K562 (cell line): Measurements from ENCODE around the gene SLC35F2. TPM values are rescaled to one million over a fixed set of nuclear protein-coding genes. Genes with fewer than 3 reads are reported as not detected.
"Not testable (repeated sequence)": the region's sequence is repeated elsewhere in the genome, so short reads cannot be mapped to it uniquely, and the experiment has no call there.

Source experiments
- ATAC-seq: fragments of 200-7000 bp; cut with Tn5 transposase; 3 replicates; pipeline ENCODE4 v1.9.1; 2020; ENCODE audit warnings: moderate library complexity
- BruUV-seq: library from RNA; stranded (reverse); fragments of 400-500 nt; replicated peaks from 2 replicates; lab custom pipeline; 2021; lab: Mats Ljungman, UMichigan
- CTCF ChIA-PET: fragments of 300-600 bp; formaldehyde crosslinking; extraction: SDS; loops from one replicate; lab custom pipeline; 2021; ENCODE audit warnings: low intra/inter-chr PET ratio; lab: Yijun Ruan, JAX
- POLR2A ChIA-PET: fragments of 300-600, 350-650 bp; sonication (Branson Sonifier 250); formaldehyde crosslinking; extraction: SDS; loops from one replicate; lab custom pipeline; 2021; ENCODE audit warnings: antibody characterized with exemption, inconsistent platforms; lab: Yijun Ruan, JAX
- DNase-seq, 4 experiments: peaks; one replicate each; pipeline versions ENCODE4 v3.0.0 to v3.0.0-alpha.2; 2011 to 2018; ENCODE audit warnings: low spot score in 3 of 4, mixed read lengths in 3 of 4; ENCODE audit errors: extremely low read depth in 1 of 4
- FAIRE-seq: peaks from 2 replicates; lab custom pipeline; 2011; peaks lifted over from hg19 to GRCh38; lab: Jason Lieb, UNC
- H2AFZ ChIP-seq: 2 replicates; pipeline ENCODE4 v1.6.0; 2011; ENCODE audit warnings: low read depth, low read length, control low read depth, inconsistent platforms
- H3K27ac ChIP-seq: fragments of 200-600 bp; 3 replicates; pipeline ENCODE4 v1.8.0; 2011; ENCODE audit warnings: low read depth, mild to moderate bottlenecking, control low read depth, inconsistent platforms, low read length, moderate library complexity, mixed read lengths; ENCODE audit errors: extremely low read depth
- H3K27me3 ChIP-seq, 2 experiments: fragments of 300-600 bp in 1 of 2; 2 replicates in 1 of 2; 3 replicates in 1 of 2; pipeline versions ENCODE4 v1.6.0 to v1.8.0; 2011; ENCODE audit warnings: inconsistent platforms in 2 of 2, low read length in 2 of 2, mild to moderate bottlenecking in 1 of 2, mixed read lengths in 1 of 2, moderate library complexity in 1 of 2; ENCODE audit not compliant: control insufficient read depth in 2 of 2, insufficient read depth in 2 of 2
- H3K36me3 ChIP-seq: fragments of 300-600 bp; 3 replicates; pipeline ENCODE4 v1.8.0; 2011; ENCODE audit warnings: mild to moderate bottlenecking, low read length, inconsistent platforms; ENCODE audit not compliant: control insufficient read depth, insufficient read depth
- H3K4me1 ChIP-seq, 2 experiments: fragments of 200-600 bp in 1 of 2; replicated peaks in 1 of 2; 2 replicates in 1 of 2; 3 replicates in 1 of 2; pipeline versions ENCODE4 v1.5.1 to v1.8.0; 2011; ENCODE audit warnings: inconsistent platforms in 2 of 2, low read length in 2 of 2, mild to moderate bottlenecking in 1 of 2, mixed read lengths in 1 of 2, moderate library complexity in 1 of 2; ENCODE audit not compliant: control insufficient read depth in 2 of 2, insufficient read depth in 2 of 2
- H3K4me2 ChIP-seq: 2 replicates; pipeline ENCODE4 v1.6.1; 2011; ENCODE audit warnings: low read length, control low read depth, inconsistent platforms, mixed read lengths; ENCODE audit not compliant: insufficient read depth
- H3K4me3 ChIP-seq: fragments of 200-600 bp; sonication (generic), shearing (Covaris generic); 2 replicates; pipeline ENCODE4 v1.5.1; 2016; ENCODE audit warnings: control low read depth, inconsistent platforms
- H3K79me2 ChIP-seq: fragments of 200-600 bp; 3 replicates; pipeline ENCODE4 v1.8.0; 2011; ENCODE audit warnings: low read length, inconsistent platforms; ENCODE audit not compliant: control insufficient read depth, insufficient read depth
- H3K9ac ChIP-seq, 2 experiments: 2 replicates each; pipeline versions ENCODE4 v1.6.0 to v1.6.1; 2011; ENCODE audit warnings: low read depth in 2 of 2, low read length in 2 of 2, control low read depth in 1 of 2, inconsistent platforms in 1 of 2, mild to moderate bottlenecking in 1 of 2, mixed read lengths in 1 of 2; ENCODE audit not compliant: insufficient read depth in 1 of 2
- H3K9me1 ChIP-seq: one replicate; pipeline ENCODE4 v1.6.0; 2011; ENCODE audit warnings: inconsistent platforms, mild to moderate bottlenecking, low read length, moderate library complexity; ENCODE audit not compliant: control insufficient read depth, insufficient read depth
- H3K9me3 ChIP-seq: replicated peaks from 2 replicates; pipeline ENCODE4 v1.5.1; 2011; ENCODE audit warnings: low read depth, low read length, inconsistent platforms; ENCODE audit not compliant: control insufficient read depth, insufficient read depth
- H4K20me1 ChIP-seq: replicated peaks from 2 replicates; pipeline ENCODE4 v1.6.1; 2011; ENCODE audit warnings: low read length, inconsistent platforms, mixed read lengths; ENCODE audit not compliant: control insufficient read depth, insufficient read depth
- CEBPB ChIP-seq: fragments of 450-650 bp; IDR thresholded peaks from 2 replicates; pipeline ENCODE4 v1.6.1; 2016; ENCODE audit warnings: missing genetic modification characterization, missing compliant biosample characterization
- WGBS: fragments of 100-300 bp; shearing (Covaris generic); methylation state at CpG from one replicate; pipeline ENCODE4 v1.1.6; 2016; ENCODE audit warnings: low coverage, mixed read lengths; ENCODE audit not compliant: insufficient coverage; ENCODE audit errors: missing lambda C conversion rate; 5-methylcytosine and 5-hydroxymethylcytosine counted together
- in situ Hi-C: fragments of 300-500 bp; cut with MboI; formaldehyde crosslinking; loops from 4 replicates; pipeline ENCODE4 v1.15.0; 2018; ENCODE audit warnings: inconsistent platforms, mixed read lengths
- intact Hi-C: fragments of 100-400 bp; cut with micrococcal nuclease; formaldehyde crosslinking; loops from 2 replicates; pipeline ENCODE4 v1.14.2; 2022
- polyA plus RNA-seq, 8 experiments: library from polyadenylated mRNA; depleted of rRNA in 4 of 8; stranded (reverse) in 5 of 8; unstranded in 3 of 8; fragments of >200 nt; fragmentation: Nextera tagmentation in 2 of 8; fragmentation: Illumina TruSeq in 1 of 8; extraction: Ambion mirVana in 2 of 8; extraction: Trizol in 1 of 8; gene quantifications; 2 replicates each; pipeline versions ENCODE4 v1.2.1 to v1.2.3, GENCODE V29; 2011 to 2014; ENCODE audit warnings: inconsistent platforms in 1 of 8, missing spikeins in 1 of 8
- total RNA-seq, 7 experiments: library from RNA; depleted of rRNA in 6 of 7; stranded (reverse); fragments of >200 nt in 6 of 7; fragmentation: Illumina TruSeq in 2 of 7; extraction: Trizol in 2 of 7; gene quantifications; 2 replicates each; pipeline versions ENCODE4 v1.2.1 to v1.2.3, GENCODE V29; 2011 to 2021; ENCODE audit warnings: low replicate concordance in 1 of 7
- TF ChIP-seq, protein P1 (sequence below): IDR thresholded peaks from 2 replicates; pipeline ENCODE4 v1.6.1; 2016; ENCODE audit warnings: missing genetic modification characterization, missing compliant biosample characterization
- TF ChIP-seq, protein P2 (sequence below): sonication (generic); formaldehyde crosslinking; IDR thresholded peaks from 2 replicates; pipeline ENCODE4 v1.8.1; 2023; ENCODE audit warnings: mild to moderate bottlenecking, missing genetic modification reagents

Gene SLC35F2
- total and polyA plus RNA-seq, 9 of the 15 experiments (the other 6 are each of a cell fraction or from before 2014, with no cell fraction given): 28.6 to 63.9 (median 53.4) TPM

DNA sequence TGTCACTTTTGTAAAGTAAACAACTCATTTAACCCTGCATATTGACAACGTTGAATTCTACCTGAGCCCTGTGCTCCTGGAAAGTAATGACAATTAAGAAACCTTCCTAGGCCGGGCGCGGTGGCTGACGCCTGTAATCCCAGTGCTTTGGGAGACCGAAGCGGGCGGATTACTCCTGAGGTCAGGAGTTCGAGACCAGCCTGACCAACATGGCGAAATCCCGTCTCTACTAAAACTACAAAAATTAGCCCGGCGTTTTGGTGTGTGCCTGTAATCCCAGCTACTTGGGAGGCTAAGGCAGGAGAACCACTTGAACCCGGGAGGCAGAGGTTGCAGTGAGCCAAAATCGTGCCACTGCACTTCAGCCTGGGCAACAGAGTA is 1.6 kb upstream of the SLC35F2 start:
- 73% methylated on average over 15 of the region's 15 CpGs for WGBS
- H3K27ac ChIP-seq, H3K36me3 ChIP-seq, DNase-seq, BruUV-seq, H3K27me3 ChIP-seq, H4K20me1 ChIP-seq, H3K9me1 ChIP-seq, ATAC-seq, CTCF ChIA-PET, intact Hi-C loops, FAIRE-seq, H3K9me3 ChIP-seq, H3K4me3 ChIP-seq, in situ Hi-C loops: not testable (repeated sequence)
- peak overlapping the region; percentile 87 for H3K4me2 ChIP-seq
- H3K9ac ChIP-seq: peak overlapping the region in 1 of 2 experiments; percentile 61; a peak in 1 of 4 replicates
- peaks cover 40% of the 10 kb centered on the region for H3K79me2 ChIP-seq
- TF ChIP-seq CEBPB (tag): peak; percentile 29; the same call in 1 of the 2 replicates
- TF ChIP-seq, protein P1, sequence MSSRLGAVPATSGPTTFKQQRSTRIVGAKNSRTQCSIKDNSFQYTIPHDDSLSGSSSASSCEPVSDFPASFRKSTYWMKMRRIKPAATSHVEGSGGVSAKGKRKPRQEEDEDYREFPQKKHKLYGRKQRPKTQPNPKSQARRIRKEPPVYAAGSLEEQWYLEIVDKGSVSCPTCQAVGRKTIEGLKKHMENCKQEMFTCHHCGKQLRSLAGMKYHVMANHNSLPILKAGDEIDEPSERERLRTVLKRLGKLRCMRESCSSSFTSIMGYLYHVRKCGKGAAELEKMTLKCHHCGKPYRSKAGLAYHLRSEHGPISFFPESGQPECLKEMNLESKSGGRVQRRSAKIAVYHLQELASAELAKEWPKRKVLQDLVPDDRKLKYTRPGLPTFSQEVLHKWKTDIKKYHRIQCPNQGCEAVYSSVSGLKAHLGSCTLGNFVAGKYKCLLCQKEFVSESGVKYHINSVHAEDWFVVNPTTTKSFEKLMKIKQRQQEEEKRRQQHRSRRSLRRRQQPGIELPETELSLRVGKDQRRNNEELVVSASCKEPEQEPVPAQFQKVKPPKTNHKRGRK (tag): 0 out of 2 replicates have a peak, but pooled peaks have one; percentile 25
- TF ChIP-seq, protein P2, sequence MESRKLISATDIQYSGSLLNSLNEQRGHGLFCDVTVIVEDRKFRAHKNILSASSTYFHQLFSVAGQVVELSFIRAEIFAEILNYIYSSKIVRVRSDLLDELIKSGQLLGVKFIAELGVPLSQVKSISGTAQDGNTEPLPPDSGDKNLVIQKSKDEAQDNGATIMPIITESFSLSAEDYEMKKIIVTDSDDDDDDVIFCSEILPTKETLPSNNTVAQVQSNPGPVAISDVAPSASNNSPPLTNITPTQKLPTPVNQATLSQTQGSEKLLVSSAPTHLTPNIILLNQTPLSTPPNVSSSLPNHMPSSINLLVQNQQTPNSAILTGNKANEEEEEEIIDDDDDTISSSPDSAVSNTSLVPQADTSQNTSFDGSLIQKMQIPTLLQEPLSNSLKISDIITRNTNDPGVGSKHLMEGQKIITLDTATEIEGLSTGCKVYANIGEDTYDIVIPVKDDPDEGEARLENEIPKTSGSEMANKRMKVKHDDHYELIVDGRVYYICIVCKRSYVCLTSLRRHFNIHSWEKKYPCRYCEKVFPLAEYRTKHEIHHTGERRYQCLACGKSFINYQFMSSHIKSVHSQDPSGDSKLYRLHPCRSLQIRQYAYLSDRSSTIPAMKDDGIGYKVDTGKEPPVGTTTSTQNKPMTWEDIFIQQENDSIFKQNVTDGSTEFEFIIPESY (CRISPR knock-in tag): peak; percentile 70
- H2AFZ ChIP-seq: peak overlapping the region; percentile 80
- H3K4me1 ChIP-seq: peaks cover 6 to 17% of the 10 kb centered on the region in 2 experiments; a peak in 3 of 5 replicates
- POLR2A ChIA-PET: interaction anchor here (0.7 to 1.4 kb wide), 2 partner anchors 12 to 335 kb away, joined by 3 read pairs; no protein-coding TSS in a partner anchor
